HS-5 (cell line): ENCODE measurements around the gene PPL.
A peak's percentile ranks its signal among the peaks of the same experiment; 100 is the strongest.
"Not testable (repeated sequence)": the region's sequence is repeated elsewhere in the genome, so short reads cannot be mapped to it uniquely, and the experiment has no call there.

ENCODE experiments used
- DNase-seq: peaks from one replicate; pipeline ENCODE4 v3.0.0-alpha.2; 2012; ENCODE audit warnings: low read depth

The PPL gene

DNA sequence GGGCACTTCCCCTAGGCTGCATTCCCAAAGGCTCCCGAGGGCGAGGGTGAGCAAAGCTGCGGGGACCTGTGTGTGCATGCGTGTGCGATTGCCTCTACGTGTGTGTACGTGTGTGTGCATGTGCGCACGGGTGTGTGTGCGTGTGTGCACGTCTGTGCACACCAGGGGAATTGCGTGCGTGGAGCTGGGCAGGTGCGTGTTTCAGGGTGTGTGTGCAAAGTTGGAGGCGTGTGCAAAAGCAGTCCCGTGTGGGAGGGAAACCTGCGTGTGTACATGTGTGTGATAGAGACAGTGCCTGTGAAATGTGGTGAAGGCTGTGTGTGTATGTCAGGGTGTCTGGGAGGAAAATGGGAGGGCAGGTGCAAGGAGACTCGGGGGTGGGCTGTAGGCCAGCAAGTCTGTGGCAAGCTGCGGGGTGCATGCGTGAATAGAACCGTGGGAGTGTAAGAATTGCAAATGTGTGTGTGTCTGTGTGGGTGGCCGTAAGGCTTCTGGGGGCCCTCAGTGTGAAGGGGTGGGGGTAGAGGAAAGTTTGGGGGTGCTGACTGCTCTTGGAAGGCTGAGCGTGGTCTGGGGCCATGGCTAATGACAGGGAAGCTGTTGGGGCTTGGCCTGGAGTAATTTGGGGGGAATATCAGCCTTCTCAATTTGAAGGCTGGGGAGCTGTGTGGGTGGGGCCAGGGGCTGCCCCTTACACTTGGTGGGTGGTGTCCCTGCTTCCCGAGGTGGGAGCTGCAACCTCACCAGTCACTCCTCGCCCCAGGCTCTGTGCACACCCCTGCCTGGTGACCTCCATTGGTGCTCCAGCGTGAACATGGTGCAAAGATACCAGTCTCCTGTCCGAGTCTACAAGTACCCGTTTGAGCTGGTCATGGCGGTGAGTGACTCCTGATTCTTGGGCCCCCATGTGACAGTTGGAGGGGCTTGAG lies 21.8 kb upstream of the PPL start:
- no peak for DNase-seq

DNA sequence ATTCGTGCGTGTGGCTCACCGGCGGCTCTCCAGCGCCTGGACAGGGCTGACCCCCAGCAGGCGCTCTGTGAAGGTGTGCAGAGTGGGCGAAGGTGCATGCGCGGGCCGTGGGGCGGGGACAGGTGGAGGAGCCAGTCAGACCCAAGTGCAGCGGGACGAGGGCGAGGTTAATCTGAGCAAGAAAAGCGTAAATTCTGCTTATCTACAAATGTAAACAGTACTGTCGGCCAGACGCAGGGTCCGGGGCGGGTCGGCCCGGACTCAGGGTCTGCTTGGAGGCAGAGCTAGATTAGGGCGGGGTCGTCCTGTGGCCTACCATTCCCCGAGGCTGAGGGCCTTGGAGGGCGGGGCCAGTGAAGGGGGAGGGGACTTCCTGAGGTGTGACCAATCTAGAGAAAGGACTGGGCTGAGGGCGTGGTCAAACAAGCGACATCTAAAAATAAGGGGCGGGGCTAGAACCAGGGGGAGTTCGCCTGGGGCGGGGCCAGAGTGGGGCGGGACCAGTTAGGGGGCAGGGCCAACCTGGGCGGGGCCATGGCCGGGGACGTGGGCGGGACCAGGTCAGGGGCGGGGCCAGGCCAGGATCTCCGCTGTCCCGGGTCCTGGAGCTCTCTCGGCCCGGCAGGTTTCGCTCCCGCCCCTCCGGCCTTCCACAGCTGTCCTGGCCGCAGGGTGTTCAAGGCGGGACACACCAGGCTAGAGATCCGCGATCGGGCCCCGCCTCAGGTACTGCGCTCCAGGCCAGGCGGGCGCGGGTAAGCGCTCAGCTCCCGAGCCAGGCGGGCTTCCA lies 21.0 kb upstream of the PPL start, which contains the start of gene SEC14L5:
Gene SEC14L5 (plus strand): TSS at position 611 of the 790 bp plus-strand sequence. CDS start 994 bp downstream, outside the sequence.
- DNase-seq = peak; percentile 71

DNA sequence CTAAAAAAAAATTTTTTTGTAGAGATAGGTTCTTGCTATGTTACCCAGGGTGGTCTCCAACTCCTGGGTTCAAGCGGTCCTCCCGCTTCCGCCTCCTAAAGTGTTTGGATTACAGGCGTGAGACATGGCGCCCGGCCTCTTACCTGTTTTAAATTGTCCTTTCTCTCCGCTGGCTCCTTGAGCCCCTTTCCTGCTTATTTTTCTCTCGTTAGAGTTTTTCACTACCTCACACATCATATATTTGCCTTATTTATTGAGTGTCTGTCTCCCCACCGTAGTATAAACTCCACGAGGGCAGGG lies 20.4 kb upstream of the PPL start:
- no peak for DNase-seq

DNA sequence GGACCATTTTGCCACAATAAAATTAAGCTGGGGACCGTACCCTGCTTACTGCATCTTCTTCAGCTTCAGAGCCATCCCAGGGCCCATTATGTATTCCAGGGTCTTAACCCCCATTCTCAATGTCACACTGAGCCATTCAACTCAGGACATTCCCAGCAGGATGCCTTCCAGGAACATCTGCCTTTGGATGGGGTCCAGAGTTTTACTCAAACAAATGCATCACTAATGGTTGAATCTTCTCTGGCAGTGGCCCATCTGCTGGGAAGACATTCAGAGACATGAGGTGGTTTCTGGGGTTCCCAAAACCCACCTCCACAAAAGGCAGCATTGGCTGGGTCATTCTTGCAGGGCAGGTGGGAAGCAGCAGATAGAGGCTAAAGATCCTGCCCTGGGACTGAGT lies 17.8 kb upstream of the PPL start:
- no peak for DNase-seq

DNA sequence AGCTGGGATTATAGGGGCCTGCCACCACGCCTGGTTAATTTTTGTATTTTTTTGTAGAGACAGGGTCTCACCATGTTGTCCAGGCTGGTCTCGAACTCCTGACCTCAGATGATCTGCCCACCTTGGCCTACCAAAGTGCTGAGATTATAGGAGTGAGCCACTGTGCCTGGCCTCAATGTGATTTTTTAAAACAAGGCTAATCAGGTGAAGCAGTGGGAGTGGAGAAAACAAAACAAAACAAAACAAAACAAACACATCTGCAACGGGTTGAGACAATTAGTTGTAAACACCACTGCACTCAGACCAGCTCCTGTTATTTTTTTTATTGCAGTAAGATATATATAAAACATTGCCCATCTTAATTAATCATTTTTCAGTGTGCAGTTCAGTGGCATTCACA lies 14.6 kb upstream of the PPL start:
- DNase-seq = not testable (repeated sequence)

DNA sequence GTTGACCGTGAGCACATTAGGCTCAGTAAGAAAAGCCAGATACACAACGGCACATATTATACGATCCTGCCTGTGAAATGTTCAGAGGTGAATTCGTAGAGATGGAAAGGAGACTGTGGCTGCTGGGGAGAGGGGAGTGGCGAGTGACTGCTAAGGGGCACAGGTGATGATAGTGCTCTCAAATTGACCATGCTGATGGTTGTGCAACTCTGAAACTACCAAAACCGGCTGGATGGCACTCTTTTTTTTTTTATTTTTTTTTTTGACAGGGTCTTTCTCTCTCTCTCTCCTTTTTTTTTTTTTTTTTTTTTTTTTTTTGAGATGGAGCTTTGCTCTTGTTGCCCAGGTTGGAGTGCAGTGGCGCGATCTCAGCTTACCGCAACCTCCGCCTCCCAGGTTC lies 13.0 kb upstream of the PPL start:
- DNase-seq = no peak

DNA sequence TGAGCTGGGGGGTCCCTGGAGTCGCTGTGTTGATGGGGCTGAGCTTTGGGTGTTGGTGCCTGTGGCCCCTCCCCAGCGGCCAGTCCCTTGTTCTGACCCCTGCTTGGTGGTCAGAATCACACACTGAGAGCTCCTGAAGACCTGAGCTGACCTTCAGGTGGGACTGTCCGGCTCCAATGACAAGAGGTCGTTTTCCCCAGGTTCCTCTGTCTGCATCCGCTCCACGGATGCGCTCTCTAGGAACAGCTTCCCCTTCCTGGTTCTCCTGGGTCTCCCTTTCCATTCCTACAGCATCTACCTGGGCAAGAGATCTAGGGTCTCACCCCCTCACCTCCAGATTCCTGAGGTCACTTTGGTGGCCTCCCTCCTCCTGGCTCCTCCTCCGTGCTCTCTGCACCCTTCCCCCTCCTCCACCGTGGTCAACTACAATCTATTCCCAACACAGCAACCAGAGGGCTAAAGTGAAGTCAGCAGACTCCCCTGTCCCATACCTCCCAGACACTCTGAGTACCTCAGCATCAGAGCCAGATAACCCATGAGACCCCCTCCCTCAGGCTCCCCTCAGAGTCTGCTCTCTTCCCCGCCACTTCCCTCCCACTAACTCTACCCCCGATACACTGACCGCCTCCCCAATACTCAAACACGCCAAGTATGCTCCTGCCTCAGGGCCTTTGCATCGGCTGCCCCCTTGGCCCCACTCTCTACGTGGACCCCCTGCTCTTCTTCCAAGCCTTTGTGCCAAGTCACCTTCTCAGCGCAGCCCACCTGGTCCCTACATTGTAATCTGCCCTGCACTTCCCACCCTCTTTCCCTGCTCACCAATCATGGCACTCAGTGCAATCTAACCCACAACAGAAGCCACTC lies 12.2 kb upstream of the PPL start:
- DNase-seq = no peak

DNA sequence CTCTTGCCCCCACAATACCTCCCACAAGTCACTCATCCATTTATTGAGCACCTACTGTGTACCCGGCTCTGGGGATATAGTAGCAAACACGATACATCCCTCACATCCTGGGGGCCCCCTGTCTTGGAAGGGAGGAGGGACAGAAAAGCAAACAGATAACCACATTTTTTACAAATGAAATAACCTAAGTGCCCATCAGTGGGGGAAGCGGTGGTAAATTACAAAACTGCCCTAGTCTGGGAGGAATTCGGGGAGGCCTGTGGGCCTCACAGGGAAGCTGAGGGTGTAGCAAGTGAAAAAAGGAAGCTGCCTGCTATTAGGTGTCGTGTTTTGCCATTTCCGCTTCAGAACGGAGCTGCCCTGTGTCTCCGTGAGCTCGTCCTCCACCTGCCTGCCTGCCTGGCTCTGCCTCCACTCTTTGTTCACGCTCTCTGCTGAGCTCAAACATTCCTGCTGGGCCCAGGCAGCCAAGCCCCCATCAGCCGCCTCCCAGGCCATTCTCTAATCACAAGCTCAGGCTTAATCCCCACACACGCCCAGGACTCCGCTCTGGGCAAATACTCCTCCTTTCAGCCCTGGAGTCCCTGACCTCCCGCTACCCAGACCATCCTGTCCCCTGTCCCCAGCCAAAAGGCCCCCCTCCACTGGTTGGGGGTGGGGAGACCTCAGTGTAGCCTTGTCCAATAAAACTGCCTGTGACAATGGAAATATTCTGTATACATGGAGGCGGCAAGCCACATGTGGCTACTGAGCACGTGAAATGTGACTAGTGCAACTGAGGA lies 11.0 kb upstream of the PPL start:
- no peak for DNase-seq

DNA sequence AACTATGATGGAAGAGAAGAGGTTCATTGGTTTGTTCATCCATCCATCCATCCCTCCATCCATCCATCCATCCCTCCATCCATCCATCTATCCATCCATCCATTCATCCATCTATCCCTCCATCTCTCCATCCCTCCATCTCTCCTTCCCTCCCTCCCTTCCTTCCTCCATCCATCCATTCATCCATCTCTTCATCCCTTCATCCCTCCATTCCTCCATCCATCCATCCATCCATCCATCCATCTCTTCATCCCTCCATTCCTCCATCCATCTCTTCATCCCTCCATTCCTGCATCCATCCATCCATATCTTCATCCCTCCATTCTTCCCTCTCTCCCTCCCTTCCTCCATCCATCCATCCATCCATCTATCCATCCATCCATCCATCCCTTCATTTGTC lies 10.0 kb upstream of the PPL start:
- no peak for DNase-seq

DNA sequence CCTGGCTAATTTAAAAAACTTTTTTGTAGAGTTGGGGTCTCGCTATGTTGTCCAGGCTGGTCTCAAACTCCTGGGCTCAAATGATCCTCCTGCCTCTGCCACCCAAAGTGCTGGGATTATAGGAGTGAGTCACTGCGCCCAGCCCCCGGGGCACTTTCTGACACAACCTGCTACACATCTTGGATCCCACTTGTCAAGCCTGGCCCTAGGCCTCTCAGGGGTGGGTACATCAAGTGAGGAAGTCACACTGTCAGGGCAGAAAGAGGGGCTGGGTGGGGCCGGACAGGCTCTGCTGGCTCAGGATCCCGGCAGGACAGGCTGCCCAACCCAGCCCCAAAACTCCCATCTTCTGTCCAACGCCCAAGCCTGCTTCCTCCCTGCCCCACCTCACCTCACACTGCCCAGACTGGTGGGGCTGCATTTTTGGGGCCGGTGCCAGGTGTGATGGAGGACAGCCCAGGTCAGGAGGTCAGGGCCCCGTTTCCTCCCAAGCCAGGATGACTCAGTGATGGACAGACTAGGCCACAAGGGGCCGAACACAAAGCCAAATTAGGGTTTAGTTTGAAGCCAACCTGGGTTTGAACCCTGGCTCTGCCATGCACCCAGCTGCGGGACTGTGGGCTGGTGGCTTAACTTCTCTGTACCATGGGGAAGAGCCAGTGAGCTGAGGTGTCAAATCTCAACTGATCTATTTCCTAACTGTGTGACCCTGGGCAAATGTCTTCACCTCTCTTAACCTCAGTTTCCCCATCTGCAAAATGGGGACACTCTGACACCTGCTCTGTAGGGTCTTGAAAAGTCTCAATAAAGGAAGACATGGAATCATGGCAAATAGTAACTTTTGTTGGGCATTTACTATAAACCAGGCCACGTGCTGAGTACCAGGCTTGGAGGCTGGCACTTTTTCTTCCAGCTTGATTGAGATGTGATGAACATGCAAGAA lies 8.9 kb upstream of the PPL start:
- DNase-seq = no peak

DNA sequence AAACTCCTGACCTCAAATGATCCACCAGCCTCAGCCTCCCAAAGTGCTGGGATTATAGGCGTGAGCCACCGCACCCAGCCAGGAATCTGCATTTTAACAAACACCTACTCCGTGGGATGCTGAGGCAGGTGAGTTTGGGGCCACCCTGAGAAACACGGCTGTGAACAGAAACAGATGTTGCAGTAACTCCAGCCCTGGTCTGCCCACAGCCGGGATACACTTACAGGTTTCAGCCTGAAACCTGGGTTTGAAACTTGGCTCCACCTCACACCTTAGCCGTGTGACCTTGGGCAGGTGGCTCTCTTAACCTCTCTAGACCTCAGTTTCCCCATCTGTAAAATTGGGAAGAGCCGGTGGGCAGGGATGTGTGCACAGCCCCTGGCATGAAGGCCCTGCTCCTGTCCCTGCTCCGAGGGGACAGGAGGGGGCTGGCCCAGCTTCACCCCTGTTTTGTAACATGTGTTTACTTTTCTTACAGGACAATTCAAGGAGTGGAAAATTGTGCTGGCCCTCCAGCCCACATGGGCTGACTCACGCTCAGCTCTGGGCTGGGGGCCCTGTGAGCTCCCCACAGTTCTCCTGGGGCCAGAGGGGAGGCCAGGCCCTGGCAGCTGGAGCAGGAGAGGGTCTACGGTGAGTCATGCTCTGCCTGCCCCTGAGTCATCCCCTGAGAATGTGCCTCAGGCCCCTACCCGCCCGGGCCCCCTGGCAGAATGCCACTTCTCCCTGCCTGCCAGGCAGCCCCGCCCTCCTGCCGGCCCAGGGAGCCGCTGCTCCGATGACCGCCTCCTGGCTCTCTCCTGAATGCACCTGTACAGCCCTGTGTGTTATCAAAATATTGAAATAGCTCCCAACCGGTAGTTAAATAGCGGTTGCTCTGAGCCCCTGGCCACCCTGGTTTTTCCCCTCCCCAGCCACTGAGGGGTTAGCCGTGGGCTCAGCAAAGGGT lies 7.7 kb upstream of the PPL start:
- peak; percentile 91 for DNase-seq

DNA sequence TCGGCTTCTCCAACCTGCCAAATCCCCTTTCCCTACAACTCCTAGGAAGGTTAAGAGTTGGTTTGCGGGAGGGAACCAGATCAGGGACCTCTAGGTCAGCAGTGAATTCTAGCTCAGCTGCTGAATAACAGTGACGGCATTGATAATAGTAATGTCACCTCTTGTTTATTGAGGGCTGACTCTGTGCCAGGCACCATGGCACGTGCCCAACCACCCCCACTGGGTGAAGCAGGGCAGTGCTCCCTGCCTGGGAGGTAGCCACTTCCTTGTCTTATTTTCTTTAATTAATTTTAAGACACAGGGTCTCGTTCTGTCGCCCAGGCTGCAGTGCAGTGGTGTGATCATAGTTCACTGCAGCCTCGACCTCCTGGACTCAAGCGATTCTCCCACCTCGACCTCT lies 5.5 kb upstream of the PPL start:
- DNase-seq = no peak

DNA sequence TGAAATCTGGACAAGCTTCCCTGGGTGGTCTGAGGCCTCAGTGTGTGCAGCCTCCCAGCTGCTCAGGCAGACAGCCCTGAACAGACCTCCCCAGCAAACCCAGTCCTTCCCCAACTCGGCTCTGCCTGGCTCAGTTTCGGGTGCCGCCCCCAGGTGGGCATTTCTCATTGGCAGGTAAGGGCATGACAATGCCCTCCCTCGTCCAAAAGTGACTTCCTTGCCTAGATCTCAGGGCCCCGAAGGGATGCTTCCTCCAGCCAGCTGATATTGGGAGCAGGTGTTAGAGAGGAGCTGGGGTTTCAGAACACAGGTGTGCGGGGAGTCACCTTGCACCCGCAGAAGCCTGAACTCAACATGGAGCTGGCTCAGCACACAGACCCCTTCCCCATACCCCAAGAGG lies 3.8 kb upstream of the PPL start:
- no peak for DNase-seq

DNA sequence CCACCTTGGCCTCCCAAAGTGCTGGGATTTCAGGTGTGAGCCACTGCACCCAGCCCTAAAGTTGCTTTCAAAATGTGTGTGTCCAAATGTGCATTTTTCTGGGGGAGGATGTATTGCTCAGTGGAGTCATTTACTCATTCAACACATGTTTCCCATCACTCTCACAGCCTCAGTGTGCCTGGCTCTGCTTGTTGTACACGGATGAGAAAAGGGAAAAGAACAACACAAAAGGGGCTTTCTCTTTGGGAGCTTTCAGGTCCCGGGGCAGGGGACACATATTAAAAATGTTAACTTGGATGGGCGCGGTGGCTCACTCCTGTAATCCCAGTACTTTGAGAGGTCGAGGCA lies 1.7 kb upstream of the PPL start:
- DNase-seq = no peak

DNA sequence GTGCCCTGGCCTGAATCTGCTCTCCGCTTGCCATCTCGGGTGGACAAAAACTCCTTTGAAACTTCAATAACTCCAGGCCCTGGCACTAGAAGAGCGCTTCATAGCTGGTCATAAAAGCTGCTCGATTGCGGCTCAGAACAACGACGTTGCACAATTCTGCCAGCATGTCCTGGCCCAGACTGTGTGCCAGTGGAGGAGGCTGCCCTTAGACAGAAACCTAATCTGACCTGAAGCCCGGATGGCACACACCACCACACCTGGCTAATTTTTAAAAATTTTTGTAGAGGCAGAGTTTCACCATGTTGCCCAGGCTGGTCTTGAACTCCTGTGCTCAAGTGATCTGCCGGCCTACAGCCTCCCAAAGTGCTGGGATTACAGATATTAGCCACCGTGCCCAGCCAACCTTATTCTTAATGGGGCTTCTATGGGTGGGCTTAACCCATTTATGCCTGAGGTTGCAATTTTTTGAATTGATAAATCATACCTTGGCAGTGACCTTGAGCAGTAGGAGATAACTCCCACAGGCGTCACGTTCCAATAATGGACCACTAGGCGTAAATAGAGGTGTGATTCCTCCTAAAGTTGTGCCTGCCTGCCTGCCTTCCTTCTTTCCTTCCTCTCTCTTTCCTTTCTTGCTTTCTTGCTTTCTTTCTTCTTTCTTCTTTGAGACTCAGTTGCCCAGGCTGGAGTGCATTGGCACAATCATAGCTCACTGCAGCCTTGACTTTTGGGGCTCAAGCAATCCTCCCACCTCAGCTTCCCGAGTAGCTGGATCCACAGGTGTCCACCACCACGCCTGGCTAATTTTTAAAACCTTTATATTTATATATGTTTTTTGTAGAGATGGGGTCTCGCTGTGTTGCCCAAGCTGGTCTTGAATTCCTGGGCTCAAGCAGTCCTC lies 1.1 kb upstream of the PPL start:
- DNase-seq = no peak

DNA sequence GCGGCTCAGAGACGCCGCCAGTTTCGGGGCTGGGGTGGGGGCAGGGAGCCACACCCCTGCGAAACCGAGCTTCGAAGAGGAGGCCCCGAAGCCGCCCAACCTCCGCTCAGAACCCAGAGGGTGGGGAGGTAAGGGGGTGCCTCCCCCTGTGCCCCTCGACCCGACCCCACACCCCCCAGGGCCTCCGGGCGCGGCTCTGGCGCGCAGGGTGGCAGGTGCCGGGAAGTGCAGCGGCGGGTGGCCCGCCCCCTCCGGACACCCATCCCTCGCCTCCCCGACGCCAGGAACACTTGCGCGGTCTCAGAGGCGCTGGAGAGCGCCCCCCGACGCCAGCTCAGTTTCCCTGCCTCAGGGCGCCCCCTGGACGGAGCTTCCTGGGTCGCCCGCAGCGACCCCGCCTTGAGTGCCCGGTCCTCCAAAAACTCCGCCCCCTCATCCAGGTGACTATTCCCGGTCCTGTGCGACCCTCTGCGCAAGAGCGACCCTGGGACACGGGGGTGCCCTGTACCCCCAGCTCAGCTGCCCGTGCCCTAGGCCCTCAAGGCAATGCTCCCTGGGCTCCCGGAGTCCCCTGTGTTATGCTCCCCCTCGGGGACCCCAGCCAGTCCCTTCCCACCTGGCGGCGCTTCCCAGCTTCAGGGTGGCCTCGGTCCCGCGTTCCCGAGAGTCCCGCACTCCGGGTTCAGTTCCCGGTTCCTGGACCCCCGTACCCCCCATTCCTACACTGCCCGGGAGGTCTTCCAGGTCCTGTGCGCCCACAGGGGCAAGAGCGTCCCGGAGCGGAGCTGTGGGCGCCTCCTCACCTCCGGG lies 562 bp downstream of the PPL start:
- no peak for DNase-seq

DNA sequence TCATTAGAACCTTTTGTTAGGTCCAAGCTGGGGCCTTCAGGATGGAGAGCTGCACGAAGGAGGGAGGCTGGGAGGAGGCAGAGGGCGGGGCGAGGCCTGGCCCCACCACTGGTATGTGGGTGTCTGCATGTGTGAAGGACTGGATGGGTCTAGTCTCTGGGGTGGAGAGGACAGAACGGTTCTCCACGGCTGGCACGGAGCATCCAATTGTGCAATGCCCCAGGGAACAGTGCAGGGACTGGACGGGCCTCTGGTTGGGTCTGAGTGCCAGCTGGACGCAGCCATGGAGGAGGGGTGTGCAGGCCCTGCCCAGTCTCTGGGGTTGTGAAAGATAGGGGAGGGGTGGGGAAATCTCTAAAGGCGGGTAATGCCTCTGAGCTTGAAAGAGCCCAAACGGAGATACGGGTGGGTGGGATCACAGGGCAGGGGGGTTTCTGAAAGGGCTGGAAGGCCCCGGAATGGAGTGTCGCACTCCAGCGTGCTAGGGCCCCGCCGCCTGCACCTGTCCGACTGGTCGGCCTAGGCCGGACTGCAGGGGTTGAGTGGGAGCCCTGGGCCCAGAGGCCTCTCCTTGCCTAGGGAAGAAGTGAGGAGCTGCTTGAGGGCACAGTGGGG lies 1.6 kb downstream of the PPL start:
- DNase-seq = no peak
